Colon (tissue), 2 donors: ENCODE results near the gene DNMBP.
"Not testable (repeated sequence)": the region's sequence is repeated elsewhere in the genome, so short reads cannot be mapped to it uniquely, and the experiment has no call there.

Experiments used
- FAIRE-seq: peaks from 2 replicates; lab custom pipeline; 2012; peaks lifted over from hg19 to GRCh38; lab: Jason Lieb, UNC
- donor health status: control.
- donor health status: control.

Gene DNMBP

DNA sequence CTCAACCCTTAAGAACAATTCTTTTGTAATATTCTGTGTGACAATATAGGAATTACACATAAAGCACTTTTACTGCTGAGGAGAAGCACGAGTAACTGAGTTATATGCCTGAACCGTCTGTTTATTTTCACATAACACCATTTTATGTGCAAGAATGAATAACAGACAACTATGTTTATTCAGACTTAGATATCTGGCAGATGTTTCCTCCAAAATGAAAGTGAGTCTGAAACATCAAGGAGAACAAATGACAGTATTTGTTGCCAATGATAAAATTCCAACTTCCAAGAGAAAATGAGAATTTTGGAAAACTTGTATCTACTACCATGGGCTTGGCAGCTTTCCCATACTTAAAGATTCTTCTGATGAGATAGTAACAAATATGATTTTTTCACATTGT lies 51.4 kb downstream of the DNMBP start:
- no peak for FAIRE-seq

DNA sequence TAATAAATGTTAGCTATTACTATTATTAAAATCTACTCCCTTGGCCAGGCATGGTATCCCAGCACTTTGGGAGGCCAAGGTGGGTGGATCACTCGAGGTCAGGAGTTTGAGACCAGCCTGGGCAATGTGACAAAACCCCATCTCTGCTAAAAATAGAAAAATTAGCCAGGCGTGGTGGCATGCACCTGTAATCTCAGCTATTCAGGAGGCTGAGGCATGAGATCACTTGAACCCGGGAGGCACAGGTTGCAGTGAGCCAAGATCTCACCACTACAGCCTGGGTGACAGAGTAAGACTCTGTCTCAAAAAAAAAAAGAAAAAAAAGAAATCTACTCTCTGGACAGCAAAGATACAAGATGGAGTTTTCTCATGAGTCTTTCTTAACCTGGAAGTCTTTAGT lies 56.2 kb downstream of the DNMBP start:
- FAIRE-seq: not testable (repeated sequence)

DNA sequence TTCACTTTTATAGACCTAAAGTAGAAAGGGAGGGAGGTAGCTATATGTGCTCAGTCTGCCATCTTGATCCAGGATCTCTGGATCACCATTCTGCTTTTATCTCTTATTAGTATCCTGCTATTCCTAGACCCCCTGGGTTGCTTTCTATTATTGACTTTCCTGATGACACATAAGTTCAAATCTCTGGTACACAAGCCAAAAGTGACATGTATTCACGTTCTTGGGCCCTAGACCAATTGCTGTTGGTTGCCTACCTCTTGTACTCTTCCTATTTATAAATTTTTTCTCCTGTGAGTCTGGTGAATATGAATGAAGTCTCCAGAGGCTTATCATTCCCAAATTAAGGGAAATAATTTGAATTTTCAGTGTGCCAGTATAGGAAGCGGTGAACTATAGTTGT lies 56.9 kb downstream of the DNMBP start:
- FAIRE-seq: no peak

DNA sequence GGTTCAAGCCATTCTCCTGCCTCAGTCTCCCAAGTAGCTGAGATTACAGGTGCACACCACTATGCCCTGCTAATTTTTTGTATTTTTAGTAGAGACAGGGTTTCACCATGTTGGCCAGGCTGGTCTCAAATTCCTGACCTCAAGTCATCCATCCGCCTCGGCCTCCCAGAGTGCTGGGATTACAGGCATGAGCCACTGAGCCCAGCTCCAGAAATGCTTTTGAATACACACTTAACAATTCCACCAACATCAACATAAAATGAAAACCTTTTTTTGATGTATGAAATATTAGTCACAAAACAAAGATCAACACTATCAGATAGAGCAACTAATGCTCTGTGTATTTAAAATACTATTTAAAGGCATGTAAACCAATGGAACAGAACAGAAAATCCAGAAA lies 63.7 kb downstream of the DNMBP start:
- FAIRE-seq: not testable (repeated sequence)

DNA sequence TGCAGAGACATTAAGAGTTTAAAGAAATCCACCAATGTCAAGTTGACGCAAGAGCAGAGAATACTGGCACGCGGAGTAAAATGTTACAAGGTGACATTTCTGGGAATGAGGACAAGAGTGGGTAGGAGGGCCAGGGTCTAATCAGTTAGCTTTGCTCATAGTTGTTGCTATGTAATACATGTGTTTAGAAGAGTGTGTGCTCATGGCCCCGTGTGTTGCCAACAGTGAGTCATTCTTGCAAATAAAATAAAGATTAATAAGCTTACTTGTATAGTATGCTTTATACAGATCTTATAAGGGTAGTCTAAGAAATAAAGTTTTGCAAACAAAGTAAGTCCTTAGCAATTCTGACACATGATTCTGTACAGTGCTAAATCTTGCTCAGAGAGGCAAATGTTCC lies 64.5 kb downstream of the DNMBP start:
- no peak for FAIRE-seq

DNA sequence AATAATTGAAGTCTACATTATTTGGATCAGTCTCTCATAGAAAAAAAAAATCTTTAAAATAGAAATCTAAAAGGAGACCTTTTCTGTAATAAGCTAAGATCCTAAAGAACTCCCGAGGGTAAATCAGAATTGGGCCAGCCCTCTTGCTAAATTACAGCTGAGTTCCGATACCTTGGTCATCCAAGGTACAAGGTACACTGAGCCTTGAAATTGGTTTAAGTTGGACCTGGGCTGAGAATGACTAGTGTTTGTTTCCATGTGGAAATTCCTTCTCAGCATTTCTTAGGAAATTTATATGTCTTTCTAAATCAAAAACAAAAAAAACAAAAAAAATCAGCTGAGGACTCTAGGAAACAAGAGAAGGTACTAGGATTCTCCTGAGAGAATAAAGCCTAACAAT lies 64.9 kb downstream of the DNMBP start:
- no peak for FAIRE-seq

DNA sequence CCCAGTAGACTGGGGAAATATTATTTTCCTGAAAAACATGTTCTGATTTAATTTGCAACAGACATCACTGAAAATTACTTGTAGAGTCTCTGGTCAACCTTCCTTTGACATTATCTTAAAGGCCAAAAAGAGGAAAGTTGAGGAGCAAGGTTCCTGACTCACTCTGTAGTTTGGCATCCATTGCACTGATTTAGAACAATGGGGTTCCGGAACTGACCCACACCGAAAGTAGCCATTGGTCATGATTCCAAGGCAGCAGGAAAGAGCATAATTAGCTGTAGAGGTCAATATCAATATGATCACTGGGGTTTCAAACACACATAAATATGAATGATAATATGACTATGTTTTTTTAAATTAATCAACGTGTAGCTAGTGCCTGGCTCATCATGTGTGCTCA lies 65.8 kb downstream of the DNMBP start:
- no peak for FAIRE-seq

DNA sequence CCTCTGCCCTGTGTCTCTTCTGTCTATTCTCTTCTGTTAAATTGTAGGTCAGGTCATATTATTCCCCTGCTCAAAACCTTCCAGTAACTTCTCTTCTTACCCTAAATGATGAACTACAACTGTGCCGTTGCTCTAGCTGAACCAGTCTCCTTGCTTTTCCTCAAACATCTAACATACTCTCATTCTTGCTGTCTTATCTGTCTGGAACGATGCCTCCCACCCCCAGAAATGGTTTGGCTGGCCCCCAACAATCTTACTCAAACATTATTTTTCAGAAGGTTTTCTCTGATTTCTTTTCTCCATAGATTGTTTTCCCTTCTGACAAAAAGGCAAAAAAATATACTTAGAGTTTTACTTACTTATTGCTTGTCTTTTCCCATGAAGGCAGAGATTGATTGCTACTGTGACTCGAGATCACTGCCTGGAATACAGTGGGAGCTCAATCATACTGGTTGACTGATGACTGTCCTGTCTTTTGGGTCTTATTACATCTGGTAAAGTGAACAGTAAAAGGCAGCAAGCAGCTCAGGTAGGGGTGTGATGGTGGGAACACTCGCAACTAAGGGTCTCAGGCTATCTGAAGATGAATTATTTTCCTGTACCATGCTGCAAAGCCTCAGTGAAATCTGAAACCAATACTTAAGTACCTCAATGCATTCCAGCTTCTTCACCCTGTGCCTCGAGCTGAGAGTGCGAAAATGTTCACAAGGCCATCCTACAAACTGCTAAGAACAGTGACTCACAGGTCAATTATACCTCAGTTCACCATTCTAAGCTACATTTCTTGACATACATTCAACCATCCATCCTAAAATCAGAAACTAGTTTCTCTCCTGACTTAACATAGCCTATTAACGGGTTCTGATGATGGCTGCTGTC lies 67.6 kb downstream of the DNMBP start:
- no peak for FAIRE-seq

DNA sequence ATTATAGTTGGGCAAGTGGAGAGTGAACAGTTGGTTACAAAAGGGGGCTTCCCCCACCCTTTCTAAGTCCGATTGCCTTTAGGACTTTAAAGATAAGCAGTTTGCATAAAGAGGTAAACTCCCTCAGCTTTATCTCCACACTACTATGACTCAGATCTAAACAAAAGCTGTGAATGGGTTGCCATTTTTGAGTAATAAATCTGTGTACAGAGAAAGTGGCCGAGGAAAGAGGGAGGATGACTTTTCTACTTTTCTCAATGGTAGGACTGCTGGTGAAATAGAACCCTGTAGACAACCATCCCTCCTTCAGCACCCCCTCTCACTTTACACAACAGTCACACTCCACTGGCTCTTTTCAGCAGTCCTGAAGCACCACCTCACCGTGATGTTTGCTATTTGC lies 71.2 kb downstream of the DNMBP start:
- FAIRE-seq: no peak

DNA sequence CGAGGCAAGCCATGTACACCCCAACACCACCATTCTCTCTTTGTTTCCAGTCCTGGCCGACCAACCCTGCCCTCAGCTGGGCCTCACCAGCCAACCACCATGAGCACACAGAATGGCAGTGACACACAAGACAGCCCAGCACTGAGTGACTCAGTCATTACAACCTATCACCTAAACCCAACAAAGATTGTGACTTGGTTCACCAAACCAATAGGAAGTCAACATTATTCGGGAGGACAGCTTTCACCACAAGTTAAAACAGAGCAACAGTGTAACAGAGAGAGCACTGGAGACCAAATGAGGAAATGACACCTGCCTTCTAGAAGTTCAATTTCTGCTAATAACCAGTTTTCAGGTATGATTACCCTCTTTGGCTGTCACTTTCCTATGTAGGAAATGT lies 72.1 kb downstream of the DNMBP start:
- FAIRE-seq: no peak

DNA sequence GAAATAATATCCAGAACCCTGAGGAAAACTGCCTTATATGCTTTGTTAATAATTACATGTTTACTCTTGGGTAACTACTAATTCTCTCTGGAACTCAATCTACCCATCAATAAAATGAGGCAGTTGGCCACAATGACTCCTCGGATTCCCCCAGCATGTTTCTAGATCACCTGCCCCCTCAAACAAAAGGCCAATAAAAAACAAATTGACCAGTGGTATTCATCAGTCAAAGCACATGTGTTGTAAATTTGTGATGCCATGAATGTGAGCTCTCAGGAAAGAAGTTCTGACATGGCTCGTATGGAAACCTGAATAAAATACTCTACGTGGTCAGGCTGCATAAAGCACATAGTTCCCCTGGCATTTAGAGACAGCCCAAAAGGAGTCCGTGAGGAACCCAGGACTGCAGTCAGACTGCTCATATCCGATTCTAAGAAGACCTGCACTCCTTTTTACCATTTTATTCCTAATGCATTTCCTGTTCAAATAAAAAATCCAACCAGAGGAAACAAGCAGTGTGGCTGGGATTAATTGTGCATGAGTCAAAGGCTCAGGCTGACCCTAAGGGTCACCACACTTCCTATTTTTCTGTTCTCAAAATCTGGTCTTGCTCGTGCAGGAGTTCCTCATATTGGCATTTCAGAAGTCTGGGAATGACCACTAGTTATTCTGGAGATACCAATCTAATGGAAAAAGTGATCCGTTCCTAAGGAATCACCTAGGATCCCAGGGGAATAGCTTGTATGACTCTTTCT lies 77.4 kb downstream of the DNMBP start:
- not testable (repeated sequence) for FAIRE-seq

DNA sequence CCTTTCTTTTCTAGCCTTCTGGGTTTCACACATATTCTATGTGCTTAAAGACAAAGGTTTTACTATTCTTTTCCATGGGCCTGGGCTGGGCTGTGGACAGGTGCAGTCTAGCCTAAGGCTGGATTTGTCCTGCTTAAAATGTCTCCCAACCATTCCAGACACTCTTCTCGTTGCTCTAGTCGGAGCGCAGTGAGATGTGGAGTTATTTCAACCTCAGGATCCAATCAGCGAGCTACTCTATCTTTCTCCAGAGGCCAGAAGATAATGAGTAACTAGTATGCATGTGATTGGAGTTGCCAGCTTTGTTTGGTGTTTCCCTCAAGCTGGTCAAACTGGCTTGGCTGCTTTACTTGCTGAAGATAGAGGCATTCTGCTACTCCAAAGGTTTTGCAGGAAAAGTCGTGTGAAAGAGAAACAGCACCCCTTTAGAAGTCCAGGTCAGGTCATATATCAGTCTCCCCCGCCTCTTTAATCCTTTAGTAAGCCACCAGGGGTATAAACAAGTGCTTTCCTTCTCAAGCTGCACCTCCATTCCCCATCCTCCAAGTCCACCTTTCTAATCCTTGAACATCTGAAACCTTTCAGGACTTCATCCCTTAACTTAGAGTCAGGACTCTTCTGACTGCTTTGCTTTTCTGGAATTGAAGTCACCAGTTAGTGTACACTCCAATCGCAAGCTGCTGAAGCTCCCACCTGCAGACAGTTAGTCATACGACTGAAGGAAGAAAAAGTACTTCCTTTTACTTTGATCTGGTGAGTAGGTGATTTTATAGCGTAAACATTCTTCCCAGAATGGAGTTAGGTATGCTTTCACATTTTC lies 78.8 kb downstream of the DNMBP start:
- no peak for FAIRE-seq

DNA sequence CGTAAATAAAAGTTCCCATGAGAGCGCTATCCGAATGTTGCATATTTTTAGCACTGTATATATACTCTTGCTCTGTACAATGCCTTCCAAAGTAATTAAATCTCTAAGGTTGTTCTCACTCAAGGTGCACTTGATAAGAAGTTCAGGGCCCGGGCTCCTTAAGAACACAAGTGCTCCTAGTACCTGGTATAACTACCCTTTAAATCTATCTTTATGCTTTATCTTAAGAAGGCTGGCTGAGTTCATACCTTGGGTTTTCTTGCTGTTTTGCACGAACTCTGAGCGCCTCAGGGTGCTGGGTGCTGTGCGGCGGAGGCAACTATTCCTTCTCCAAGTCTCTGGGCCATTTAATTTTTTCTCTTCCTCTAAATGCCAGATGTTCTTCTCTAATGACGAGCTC lies 80.4 kb downstream of the DNMBP start:
- FAIRE-seq: no peak

DNA sequence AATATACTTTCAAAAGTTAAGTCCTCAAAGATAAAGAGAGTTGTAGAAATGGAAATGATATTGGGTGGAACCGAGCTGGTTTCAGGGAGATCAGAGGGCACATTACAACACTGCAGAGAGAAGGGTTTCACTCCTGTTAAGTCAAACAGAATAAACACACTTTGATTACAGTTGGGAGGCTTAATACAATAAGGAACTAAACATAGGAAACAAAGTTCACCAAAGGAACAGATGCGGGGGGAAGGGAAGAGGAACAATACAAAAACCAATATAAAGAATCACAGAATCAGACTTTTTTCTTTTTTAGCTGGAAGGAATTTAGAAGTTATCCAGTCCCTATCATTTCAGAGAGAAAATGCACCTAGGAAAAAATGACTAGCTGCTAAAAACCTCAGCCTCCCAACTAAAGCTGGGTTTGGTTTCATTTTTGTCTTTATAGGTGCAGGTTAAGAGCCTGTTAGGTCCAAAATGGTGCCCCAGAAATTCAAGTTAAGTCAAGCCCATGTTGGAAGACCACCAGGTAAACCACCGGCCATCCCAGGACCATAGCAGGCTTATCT lies 81.9 kb downstream of the DNMBP start:
- FAIRE-seq: no peak

DNA sequence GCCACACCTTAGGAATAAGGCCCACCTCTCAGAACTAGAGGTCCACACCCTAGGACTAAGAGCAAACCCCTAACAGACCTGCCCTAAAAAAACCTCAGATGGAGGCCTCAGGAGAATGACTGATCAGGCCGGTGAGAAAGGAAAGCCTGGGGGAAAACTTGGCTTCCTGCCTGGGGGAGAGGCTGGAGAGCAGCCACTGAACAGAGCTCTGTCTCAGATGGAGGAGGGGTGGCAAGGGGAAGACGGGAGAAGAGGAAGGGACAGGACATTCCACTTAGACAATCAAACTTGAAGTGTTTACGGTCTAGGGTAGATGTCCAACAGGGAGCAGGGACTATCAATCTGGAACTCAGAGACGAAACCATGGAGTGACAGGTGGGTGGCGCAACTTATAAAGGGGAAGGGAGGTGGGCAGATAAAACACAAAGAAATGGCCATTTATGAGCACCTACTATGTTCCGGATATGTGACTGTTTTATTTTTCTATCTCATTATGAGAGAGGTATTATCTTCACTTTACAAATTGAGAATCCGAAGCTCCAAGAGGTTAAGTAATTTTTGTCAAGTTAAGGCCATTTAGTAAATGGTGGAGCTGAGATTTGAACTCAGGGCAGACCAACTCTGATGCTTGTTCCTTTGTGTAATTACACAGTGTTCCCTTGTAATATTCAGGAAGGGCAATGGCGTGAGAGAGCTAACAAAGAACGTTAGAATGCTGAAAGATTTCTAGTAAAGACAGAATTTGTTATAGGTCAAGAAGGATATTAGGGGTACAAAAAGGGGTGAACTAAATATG lies 82.6 kb downstream of the DNMBP start:
- no peak for FAIRE-seq

DNA sequence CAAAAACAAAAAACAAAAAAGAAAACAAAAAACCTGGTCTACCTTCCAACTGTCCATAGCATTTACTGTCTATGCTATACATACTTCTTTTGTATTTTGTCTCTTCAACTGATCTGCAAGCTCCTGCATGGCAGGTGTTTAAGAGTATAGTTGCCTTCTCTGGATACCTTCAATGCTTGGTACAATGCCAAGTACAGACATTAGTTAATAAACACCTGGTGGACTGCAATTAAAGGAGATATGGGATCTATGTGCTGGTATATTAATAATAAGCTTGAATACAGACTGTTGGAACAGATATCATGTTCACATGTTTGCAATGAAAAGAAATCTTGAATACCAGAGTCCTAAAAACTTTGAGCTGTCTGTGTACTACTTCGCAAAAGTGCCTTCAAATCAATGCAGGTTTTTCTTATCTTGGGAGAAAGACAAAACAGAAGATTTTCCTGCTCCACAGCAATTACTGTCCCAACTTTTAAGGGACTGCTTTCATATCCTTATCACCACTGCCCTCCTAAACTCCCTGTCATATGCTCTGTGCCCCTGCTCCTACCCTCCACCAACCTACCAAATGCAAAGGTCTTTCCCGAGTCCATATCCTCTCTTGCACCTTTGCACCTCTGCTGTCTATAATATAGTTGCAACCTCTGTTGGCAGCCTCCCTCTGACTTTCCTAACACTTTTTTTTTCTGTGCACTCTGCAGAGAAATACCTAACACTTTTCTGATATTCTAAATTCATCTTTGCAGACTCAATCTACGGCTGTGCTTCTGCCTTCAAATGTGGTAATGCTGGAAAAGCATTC lies 85.1 kb downstream of the DNMBP start:
- no peak for FAIRE-seq

DNA sequence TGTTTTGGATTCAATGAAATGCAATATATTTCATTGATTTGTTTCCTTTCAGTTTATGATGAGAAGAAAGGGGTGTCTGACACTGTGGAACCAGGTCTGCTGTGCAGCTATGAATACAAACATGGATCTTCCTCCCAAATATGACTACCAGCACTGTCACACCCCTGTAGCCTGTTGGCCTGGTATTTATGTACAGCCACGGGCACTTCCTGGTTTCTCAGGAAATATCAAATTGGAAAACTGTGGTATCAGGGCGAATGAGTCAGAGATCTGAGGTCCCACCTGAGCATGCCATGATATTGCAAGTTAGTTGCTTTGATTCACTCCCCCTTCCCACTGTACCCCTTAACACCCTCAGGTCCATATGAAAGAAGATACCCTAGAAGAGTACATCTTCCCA lies 87.8 kb downstream of the DNMBP start:
- no peak for FAIRE-seq

DNA sequence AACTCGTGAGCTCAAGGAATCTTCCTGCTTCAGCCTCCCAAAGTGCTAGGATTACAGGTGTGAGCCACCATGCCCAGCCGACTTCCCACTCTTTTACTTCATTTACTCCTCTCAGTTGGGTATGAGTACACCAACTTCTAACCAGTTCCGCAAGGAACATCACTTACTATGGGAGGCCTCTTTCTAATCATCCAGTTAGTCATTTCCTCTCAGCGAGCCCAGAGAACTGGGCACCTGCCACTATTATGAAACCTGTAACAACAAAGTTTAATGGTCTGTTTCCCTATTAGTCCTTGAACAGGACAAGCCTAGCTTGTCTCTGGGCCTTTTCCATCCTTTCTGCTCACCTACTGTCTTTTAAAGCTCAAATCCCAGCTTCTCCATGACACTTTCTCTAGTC lies 88.8 kb downstream of the DNMBP start:
- no peak for FAIRE-seq

DNA sequence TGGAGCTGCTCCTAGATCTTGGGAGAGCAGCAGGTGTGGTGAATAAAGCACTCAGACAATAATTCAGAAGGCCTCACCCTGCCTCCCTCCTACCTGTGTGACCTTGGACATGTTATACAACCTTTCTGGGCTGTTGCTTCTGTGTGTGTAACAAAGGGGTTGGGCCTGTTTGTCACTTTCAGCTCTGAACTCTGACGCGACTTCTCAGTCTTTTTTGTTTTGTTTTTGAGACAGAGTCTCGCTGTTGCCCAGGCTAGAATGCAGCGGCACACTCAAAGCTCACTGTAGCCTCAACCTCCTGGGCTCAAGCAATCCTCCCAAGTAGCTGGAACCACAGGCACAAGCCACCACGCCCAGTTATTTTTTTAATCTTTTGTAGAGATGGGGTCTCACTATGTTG lies 89.3 kb downstream of the DNMBP start:
- no peak for FAIRE-seq

DNA sequence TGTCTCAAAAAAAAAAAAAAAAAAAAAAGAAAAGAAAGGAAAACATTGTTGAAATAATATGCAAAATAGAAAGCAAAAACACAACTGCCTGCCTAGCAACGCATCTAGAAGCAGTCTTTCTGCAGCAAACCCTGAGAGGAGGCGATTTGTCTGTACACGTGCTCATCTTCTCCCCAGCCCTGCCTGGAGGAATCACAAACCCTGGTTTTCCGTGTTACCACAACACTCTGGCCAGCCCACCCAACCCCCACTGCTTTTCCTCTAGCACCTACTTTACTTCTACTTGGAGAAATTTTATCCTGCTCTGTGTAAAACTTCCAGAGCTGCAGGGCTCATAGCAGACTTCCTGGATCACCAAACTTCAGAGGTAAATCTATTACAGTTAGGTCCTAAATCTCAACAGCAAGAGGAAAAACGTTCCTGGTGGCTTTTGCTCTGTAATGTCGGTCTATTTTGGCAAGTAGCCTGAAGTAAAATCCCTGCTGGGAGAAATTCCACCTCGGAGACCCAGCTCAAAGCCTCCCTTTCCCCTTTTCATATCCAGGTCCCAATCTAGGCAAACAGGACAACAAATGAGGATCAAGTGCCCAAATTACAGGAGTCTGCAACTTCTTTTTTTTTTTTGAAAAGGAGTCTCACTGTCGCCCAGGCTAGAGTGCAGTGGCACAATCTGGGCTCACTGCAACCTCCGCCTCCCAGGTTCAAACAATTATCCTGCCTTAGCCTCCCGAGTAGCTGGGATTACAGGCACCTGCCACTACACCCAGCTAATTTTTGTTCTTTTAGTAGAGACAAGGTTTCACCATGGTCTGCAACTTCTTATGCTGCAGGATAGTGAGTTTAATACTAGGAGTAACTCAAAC lies 91.6 kb downstream of the DNMBP start:
- no peak for FAIRE-seq
